WTC11 (cell line): ENCODE measurements around the gene MEGF9. TPM values are rescaled to one million over a fixed set of nuclear protein-coding genes. Genes with fewer than 3 reads are reported as not detected.
A peak's percentile ranks its signal among the peaks of the same experiment; 100 is the strongest.

ENCODE experiments used
- ATAC-seq: fragments of 200-7000 bp; cut with Tn5 transposase; 2 replicates; pipeline ENCODE4 v1.10.0; 2021; ENCODE audit warnings: mild to moderate bottlenecking, moderate library complexity
- CTCF ChIA-PET: fragments of 300-600 bp; sonication (Branson Sonifier 250); formaldehyde crosslinking; loops from one replicate; lab custom pipeline; 2021; ENCODE audit warnings: antibody characterized with exemption; lab: Charles Lee
- POLR2A ChIA-PET: fragments of 350-600 bp; sonication (Branson Sonifier 250); formaldehyde crosslinking; loops from one replicate; lab custom pipeline; 2021; ENCODE audit warnings: antibody characterized with exemption; lab: Charles Lee
- DNase-seq: peaks from one replicate; pipeline ENCODE4 v3.0.0; 2021; ENCODE audit warnings: low spot score
- H3K27ac Mint-ChIP-seq: 2 replicates; pipeline ENCODE4 v1.8.0; 2021; ENCODE audit warnings: mixed read lengths
- H3K27me3 Mint-ChIP-seq: 2 replicates; pipeline ENCODE4 v1.8.0; 2021; ENCODE audit warnings: low read depth, mild to moderate bottlenecking, moderate library complexity, mixed read lengths
- H3K36me3 Mint-ChIP-seq: 2 replicates; pipeline ENCODE4 v1.8.0; 2021; ENCODE audit warnings: mixed read lengths
- H3K4me1 Mint-ChIP-seq: 2 replicates; pipeline ENCODE4 v1.8.0; 2022; ENCODE audit warnings: mixed read lengths
- H3K4me3 Mint-ChIP-seq: 2 replicates; pipeline ENCODE4 v1.8.0; 2021; ENCODE audit warnings: mild to moderate bottlenecking, moderate library complexity, mixed read lengths
- H3K9me3 Mint-ChIP-seq: 2 replicates; pipeline ENCODE4 v1.8.0; 2021; ENCODE audit warnings: mixed read lengths
- ATF1 ChIP-seq: sonication (generic); formaldehyde crosslinking; IDR thresholded peaks from 2 replicates; pipeline ENCODE4 v1.8.1; 2023; ENCODE audit warnings: mild to moderate bottlenecking, moderate library complexity, missing genetic modification reagents
- FOXJ3 ChIP-seq: sonication (generic); formaldehyde crosslinking; IDR thresholded peaks from 2 replicates; pipeline ENCODE4 v1.9.0; 2021; ENCODE audit warnings: missing genetic modification reagents, mild to moderate bottlenecking, borderline replicate concordance
- FOXK1 ChIP-seq: sonication (generic); formaldehyde crosslinking; IDR thresholded peaks from 2 replicates; pipeline ENCODE4 v1.8.0; 2022; ENCODE audit warnings: mild to moderate bottlenecking, moderate library complexity, missing genetic modification reagents
- GABPB1 ChIP-seq: sonication (generic); formaldehyde crosslinking; IDR thresholded peaks from 2 replicates; pipeline ENCODE4 v1.8.1; 2023; ENCODE audit warnings: mild to moderate bottlenecking, missing genetic modification reagents
- GRHL2 ChIP-seq: fragments of 250-450 bp; sonication (Bioruptor Pico); IDR thresholded peaks from 2 replicates; pipeline ENCODE4 v1.8.0; 2022; ENCODE audit warnings: mild to moderate bottlenecking, moderate library complexity; ENCODE audit not compliant: insufficient replicate concordance, severe bottlenecking
- JAZF1 ChIP-seq: fragments of 250-450 bp; sonication (Bioruptor Pico); IDR thresholded peaks from 2 replicates; pipeline ENCODE4 v1.9.0; 2021; ENCODE audit warnings: moderate library complexity, mild to moderate bottlenecking, inconsistent platforms
- JUN ChIP-seq: sonication (generic); formaldehyde crosslinking; IDR thresholded peaks from 2 replicates; pipeline ENCODE4 v1.8.0; 2023; ENCODE audit warnings: mild to moderate bottlenecking, missing genetic modification reagents
- NR1H2 ChIP-seq: sonication (generic); formaldehyde crosslinking; IDR thresholded peaks from 2 replicates; pipeline ENCODE4 v1.9.0; 2021; ENCODE audit warnings: mild to moderate bottlenecking, moderate library complexity, missing genetic modification reagents
- NR2C2 ChIP-seq: sonication (generic); formaldehyde crosslinking; IDR thresholded peaks from 2 replicates; pipeline ENCODE4 v1.8.0; 2022; ENCODE audit warnings: mild to moderate bottlenecking, missing genetic modification reagents
- OVOL2 ChIP-seq: fragments of 250-450 bp; sonication (Bioruptor Pico); IDR thresholded peaks from 2 replicates; pipeline ENCODE4 v1.9.0; 2021; ENCODE audit warnings: mild to moderate bottlenecking, borderline replicate concordance
- SMAD4 ChIP-seq: sonication (generic); formaldehyde crosslinking; IDR thresholded peaks from 2 replicates; pipeline ENCODE4 v1.8.0; 2022; ENCODE audit warnings: mild to moderate bottlenecking, missing genetic modification reagents
- ZBTB21 ChIP-seq: sonication (generic); formaldehyde crosslinking; IDR thresholded peaks from 2 replicates; pipeline ENCODE4 v1.8.1; 2023; ENCODE audit warnings: mild to moderate bottlenecking, missing genetic modification reagents, borderline replicate concordance
- ZNF219 ChIP-seq: sonication (generic); formaldehyde crosslinking; IDR thresholded peaks from 2 replicates; pipeline ENCODE4 v1.8.0; 2023; ENCODE audit warnings: missing genetic modification reagents, mild to moderate bottlenecking, borderline replicate concordance
- ZNF317 ChIP-seq: sonication (generic); formaldehyde crosslinking; IDR thresholded peaks from 2 replicates; pipeline ENCODE4 v1.8.1; 2023; ENCODE audit warnings: low read depth, mild to moderate bottlenecking, moderate library complexity, missing genetic modification reagents, borderline replicate concordance
- ZNF396 ChIP-seq: fragments of 250-450 bp; sonication (Bioruptor Pico); IDR thresholded peaks from 2 replicates; pipeline ENCODE4 v1.8.0; 2021; ENCODE audit warnings: mild to moderate bottlenecking, moderate library complexity, borderline replicate concordance
- ZNF423 ChIP-seq: fragments of 250-450 bp; sonication (Bioruptor Pico); IDR thresholded peaks from 2 replicates; pipeline ENCODE4 v2.1.2; 2022; ENCODE audit warnings: mild to moderate bottlenecking, moderate library complexity
- total RNA-seq: library from RNA; stranded (reverse); gene quantifications from 3 replicates; pipeline ENCODE4 v1.2.3, GENCODE V29; 2021
- TF ChIP-seq, protein P1 (sequence below): sonication (generic); formaldehyde crosslinking; IDR thresholded peaks from 2 replicates; pipeline ENCODE4 v1.8.1; 2022; ENCODE audit warnings: mild to moderate bottlenecking, missing genetic modification reagents, moderate library complexity, borderline replicate concordance
- TF ChIP-seq, protein P2 (sequence below): sonication (generic); formaldehyde crosslinking; IDR thresholded peaks from 2 replicates; pipeline ENCODE4 v1.8.0; 2022; ENCODE audit warnings: mild to moderate bottlenecking, missing genetic modification reagents
- TF ChIP-seq, protein P3 (sequence below): fragments of 250-450 bp; sonication (Bioruptor Pico); IDR thresholded peaks from 2 replicates; pipeline ENCODE4 v1.8.0; 2021; ENCODE audit warnings: mild to moderate bottlenecking
- TF ChIP-seq, protein P4 (sequence below): sonication (generic); formaldehyde crosslinking; IDR thresholded peaks from 2 replicates; pipeline ENCODE4 v1.8.1; 2022; ENCODE audit warnings: low read depth, missing genetic modification reagents, borderline replicate concordance
- TF ChIP-seq, protein P5 (sequence below): fragments of 200-600 bp; IDR thresholded peaks from 2 replicates; pipeline ENCODE4 v1.8.0; 2022; ENCODE audit warnings: antibody characterized with exemption
- TF ChIP-seq, protein P6 (sequence below): fragments of 250-450 bp; sonication (Bioruptor Pico); IDR thresholded peaks from 2 replicates; pipeline ENCODE4 v1.9.0; 2021; ENCODE audit warnings: mild to moderate bottlenecking

The MEGF9 gene
- total RNA-seq, 1 experiment from 2014 or later: 0.92 TPM

DNA sequence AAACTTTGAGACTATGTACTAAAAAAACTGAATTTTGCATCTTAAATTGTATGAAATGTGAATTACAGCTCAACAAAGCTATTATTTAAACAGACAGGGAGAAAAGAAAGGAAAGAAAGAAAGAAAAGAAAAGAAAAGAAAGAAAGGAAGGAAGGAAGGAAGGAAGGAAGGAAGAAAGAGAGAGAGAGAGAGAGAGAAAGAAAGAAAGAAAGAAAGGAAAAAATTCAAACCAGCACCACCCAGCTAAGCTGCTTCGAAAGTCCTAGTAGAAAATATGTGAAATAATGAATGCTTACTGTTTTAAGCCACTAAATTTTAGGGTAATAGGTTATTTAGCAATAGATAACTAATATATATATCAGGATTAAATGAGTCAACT, 102.6 kb downstream of the MEGF9 start:
- H3K4me1 Mint-ChIP-seq: no peaks in the 10 kb centered on the region
- no peak overlapping the region for H3K27ac Mint-ChIP-seq
- no peak for DNase-seq
- no peak overlapping the region for H3K4me3 Mint-ChIP-seq
- POLR2A ChIA-PET: no interaction called here
- no peaks in the 10 kb centered on the region for H3K9me3 Mint-ChIP-seq
- CTCF ChIA-PET: interaction anchor here (0.6 to 1.8 kb wide), 5 partner anchors 13 to 370 kb away, joined by 3 to 6 read pairs (median 3); no protein-coding TSS in a partner anchor
- no peaks in the 10 kb centered on the region for H3K27me3 Mint-ChIP-seq
- no peaks in the 10 kb centered on the region for H3K36me3 Mint-ChIP-seq
- no peak for ATAC-seq
- TF ChIP-seq, protein P1, sequence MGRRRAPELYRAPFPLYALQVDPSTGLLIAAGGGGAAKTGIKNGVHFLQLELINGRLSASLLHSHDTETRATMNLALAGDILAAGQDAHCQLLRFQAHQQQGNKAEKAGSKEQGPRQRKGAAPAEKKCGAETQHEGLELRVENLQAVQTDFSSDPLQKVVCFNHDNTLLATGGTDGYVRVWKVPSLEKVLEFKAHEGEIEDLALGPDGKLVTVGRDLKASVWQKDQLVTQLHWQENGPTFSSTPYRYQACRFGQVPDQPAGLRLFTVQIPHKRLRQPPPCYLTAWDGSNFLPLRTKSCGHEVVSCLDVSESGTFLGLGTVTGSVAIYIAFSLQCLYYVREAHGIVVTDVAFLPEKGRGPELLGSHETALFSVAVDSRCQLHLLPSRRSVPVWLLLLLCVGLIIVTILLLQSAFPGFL (CRISPR knock-in tag): no peak
- TF ChIP-seq, protein P2, sequence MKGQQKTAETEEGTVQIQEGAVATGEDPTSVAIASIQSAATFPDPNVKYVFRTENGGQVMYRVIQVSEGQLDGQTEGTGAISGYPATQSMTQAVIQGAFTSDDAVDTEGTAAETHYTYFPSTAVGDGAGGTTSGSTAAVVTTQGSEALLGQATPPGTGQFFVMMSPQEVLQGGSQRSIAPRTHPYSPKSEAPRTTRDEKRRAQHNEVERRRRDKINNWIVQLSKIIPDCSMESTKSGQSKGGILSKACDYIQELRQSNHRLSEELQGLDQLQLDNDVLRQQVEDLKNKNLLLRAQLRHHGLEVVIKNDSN (CRISPR knock-in tag): no peak
- TF ChIP-seq ATF1 (CRISPR knock-in tag) (no peak), GABPB1 (no peak), ZNF423 (CRISPR knock-in tag) (no peak), SMAD4 (CRISPR knock-in tag) (no peak), ZNF317 (CRISPR knock-in tag) (no peak), OVOL2 (CRISPR knock-in tag) (no peak), ZBTB21 (no peak), FOXJ3 (CRISPR knock-in tag) (no peak), JUN (no peak)
- TF ChIP-seq, protein P3, sequence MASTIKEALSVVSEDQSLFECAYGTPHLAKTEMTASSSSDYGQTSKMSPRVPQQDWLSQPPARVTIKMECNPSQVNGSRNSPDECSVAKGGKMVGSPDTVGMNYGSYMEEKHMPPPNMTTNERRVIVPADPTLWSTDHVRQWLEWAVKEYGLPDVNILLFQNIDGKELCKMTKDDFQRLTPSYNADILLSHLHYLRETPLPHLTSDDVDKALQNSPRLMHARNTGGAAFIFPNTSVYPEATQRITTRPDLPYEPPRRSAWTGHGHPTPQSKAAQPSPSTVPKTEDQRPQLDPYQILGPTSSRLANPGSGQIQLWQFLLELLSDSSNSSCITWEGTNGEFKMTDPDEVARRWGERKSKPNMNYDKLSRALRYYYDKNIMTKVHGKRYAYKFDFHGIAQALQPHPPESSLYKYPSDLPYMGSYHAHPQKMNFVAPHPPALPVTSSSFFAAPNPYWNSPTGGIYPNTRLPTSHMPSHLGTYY (CRISPR knock-in tag): no peak

DNA sequence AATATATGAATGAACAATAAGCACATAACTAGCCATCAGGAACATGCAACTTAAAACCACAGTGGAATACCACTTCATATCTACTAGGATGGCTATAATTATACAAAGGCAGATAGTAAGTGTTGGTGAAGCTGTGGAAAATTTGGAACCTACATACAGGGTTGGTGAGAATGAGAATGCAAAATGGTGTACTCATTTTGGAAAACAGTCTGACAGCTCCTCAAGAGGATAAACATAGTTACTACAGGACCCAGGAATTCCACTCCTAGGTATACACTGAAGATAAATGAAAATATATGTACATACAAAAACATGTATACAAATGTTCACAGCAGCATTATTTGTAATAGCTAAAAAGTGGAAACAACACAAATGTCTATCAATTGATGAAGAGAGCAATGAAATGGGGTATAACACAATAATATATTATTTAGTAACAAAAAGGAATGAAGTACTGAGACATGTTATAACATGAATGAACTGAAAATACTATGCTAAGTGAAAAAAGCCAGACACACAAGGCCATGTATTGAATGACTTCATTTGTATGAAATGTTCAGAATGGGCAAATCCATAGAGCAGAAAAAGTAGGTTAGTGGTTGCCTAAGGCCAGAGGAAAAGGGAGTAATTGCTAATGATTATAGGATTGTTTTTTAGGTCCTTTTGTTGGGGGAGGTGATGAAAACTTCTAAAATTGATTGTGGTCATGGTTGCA, 103.1 kb downstream of the MEGF9 start:
- ATAC-seq (peak; percentile 65; the same call in 1 of the 2 replicates), DNase-seq (no peak)
- ChIA-PET POLR2A (no interaction called here), CTCF (interaction anchor here (0.6 to 1.8 kb wide), 7 partner anchors 9 to 445 kb away, joined by 3 to 6 read pairs (median 3); no protein-coding TSS in a partner anchor)
- no peak overlapping the region for H3K4me3 Mint-ChIP-seq
- no peaks in the 10 kb centered on the region for H3K9me3 Mint-ChIP-seq
- no peaks in the 10 kb centered on the region for H3K36me3 Mint-ChIP-seq
- no peaks in the 10 kb centered on the region for H3K27me3 Mint-ChIP-seq
- no peak overlapping the region for H3K27ac Mint-ChIP-seq
- no peak for TF ChIP-seq NR1H2 (CRISPR knock-in tag)
- TF ChIP-seq, protein P4, sequence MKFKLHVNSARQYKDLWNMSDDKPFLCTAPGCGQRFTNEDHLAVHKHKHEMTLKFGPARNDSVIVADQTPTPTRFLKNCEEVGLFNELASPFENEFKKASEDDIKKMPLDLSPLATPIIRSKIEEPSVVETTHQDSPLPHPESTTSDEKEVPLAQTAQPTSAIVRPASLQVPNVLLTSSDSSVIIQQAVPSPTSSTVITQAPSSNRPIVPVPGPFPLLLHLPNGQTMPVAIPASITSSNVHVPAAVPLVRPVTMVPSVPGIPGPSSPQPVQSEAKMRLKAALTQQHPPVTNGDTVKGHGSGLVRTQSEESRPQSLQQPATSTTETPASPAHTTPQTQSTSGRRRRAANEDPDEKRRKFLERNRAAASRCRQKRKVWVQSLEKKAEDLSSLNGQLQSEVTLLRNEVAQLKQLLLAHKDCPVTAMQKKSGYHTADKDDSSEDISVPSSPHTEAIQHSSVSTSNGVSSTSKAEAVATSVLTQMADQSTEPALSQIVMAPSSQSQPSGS (CRISPR knock-in tag): no peak
- TF ChIP-seq, protein P5, sequence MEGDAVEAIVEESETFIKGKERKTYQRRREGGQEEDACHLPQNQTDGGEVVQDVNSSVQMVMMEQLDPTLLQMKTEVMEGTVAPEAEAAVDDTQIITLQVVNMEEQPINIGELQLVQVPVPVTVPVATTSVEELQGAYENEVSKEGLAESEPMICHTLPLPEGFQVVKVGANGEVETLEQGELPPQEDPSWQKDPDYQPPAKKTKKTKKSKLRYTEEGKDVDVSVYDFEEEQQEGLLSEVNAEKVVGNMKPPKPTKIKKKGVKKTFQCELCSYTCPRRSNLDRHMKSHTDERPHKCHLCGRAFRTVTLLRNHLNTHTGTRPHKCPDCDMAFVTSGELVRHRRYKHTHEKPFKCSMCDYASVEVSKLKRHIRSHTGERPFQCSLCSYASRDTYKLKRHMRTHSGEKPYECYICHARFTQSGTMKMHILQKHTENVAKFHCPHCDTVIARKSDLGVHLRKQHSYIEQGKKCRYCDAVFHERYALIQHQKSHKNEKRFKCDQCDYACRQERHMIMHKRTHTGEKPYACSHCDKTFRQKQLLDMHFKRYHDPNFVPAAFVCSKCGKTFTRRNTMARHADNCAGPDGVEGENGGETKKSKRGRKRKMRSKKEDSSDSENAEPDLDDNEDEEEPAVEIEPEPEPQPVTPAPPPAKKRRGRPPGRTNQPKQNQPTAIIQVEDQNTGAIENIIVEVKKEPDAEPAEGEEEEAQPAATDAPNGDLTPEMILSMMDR: peak; percentile 14; the same call in 1 of the 2 replicates
- no peaks in the 10 kb centered on the region for H3K4me1 Mint-ChIP-seq

DNA sequence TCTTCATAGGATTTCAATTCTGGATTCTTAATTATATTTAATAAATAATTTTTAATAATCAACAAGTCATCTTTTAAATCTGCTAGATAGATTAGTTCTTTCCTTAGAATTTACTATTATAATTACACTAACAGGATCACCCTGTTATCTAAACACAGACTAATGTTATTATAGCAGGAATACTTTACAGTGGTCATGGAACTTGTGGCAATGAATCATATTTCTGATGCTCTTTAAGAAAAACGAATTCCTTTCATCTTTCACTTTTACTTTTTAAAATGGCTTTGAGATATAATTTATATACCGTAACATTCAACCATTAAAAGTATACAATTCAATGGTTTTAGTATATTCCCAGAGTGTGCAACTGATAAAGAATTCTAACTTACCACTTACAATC, 104.6 kb downstream of the MEGF9 start:
- DNase-seq: no peak
- Mint-ChIP-seq H3K27me3 (no peaks in the 10 kb centered on the region), H3K36me3 (no peaks in the 10 kb centered on the region), H3K4me3 (no peak overlapping the region), H3K9me3 (no peaks in the 10 kb centered on the region), H3K4me1 (no peaks in the 10 kb centered on the region), H3K27ac (no peak overlapping the region)
- ChIA-PET CTCF (no interaction called here), POLR2A (no interaction called here)
- ATAC-seq: no peak
- TF ChIP-seq GRHL2 (CRISPR knock-in tag) (no peak), FOXK1 (no peak), ZNF396 (CRISPR knock-in tag) (no peak), JAZF1 (CRISPR knock-in tag) (no peak), ZNF219 (CRISPR knock-in tag) (no peak), NR2C2 (CRISPR knock-in tag) (no peak)
- TF ChIP-seq, protein P1 (CRISPR knock-in tag): no peak
- TF ChIP-seq, protein P6, sequence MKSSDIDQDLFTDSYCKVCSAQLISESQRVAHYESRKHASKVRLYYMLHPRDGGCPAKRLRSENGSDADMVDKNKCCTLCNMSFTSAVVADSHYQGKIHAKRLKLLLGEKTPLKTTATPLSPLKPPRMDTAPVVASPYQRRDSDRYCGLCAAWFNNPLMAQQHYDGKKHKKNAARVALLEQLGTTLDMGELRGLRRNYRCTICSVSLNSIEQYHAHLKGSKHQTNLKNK (CRISPR knock-in tag): no peak
- TF ChIP-seq, protein P3 (CRISPR knock-in tag): no peak
